HEK293 (cell line): ENCODE data around the gene KLLN.
A peak's percentile ranks its signal among the peaks of the same experiment; 100 is the strongest.

ENCODE experiments used
- EGR2 ChIP-seq: fragments of 450-650 bp; formaldehyde crosslinking; IDR thresholded peaks from 2 replicates; pipeline ENCODE4 v1.5.1; 2016; ENCODE audit warnings: low read depth, missing biosample characterization, missing genetic modification characterization
- GLI4 ChIP-seq: fragments of 450-650 bp; formaldehyde crosslinking; IDR thresholded peaks from 2 replicates; pipeline ENCODE4 v1.5.1; 2016; ENCODE audit warnings: missing biosample characterization, missing genetic modification characterization
- GLIS2 ChIP-seq: fragments of 450-650 bp; formaldehyde crosslinking; IDR thresholded peaks from 2 replicates; pipeline ENCODE4 v1.5.1; 2016; ENCODE audit warnings: missing biosample characterization, missing genetic modification characterization
- KLF1 ChIP-seq: fragments of 450-650 bp; formaldehyde crosslinking; IDR thresholded peaks from 2 replicates; pipeline ENCODE4 v1.5.1; 2016; ENCODE audit warnings: missing biosample characterization, missing genetic modification characterization
- KLF10 ChIP-seq: fragments of 450-650 bp; IDR thresholded peaks from 2 replicates; pipeline ENCODE4 v1.5.1; 2018; ENCODE audit warnings: missing biosample characterization, mild to moderate bottlenecking, missing genetic modification characterization
- MYNN ChIP-seq: fragments of 450-650 bp; formaldehyde crosslinking; IDR thresholded peaks from 2 replicates; pipeline ENCODE4 v1.5.1; 2016; ENCODE audit warnings: missing biosample characterization, missing genetic modification characterization, borderline replicate concordance
- RBAK ChIP-seq: fragments of 450-650 bp; formaldehyde crosslinking; IDR thresholded peaks from 2 replicates; pipeline ENCODE4 v1.5.1; 2016; ENCODE audit warnings: missing biosample characterization, missing genetic modification characterization
- SP7 ChIP-seq: fragments of 450-650 bp; formaldehyde crosslinking; IDR thresholded peaks from 2 replicates; pipeline ENCODE4 v1.5.1; 2016; ENCODE audit warnings: missing biosample characterization, missing genetic modification characterization
- TCF7L2 ChIP-seq: IDR thresholded peaks from 2 replicates; pipeline ENCODE4 v1.6.1; 2011; ENCODE audit warnings: low read depth, mild to moderate bottlenecking, inconsistent platforms, low read length, moderate library complexity, borderline replicate concordance
- ZBTB21 ChIP-seq: fragments of 450-650 bp; formaldehyde crosslinking; IDR thresholded peaks from 2 replicates; pipeline ENCODE4 v1.5.1; 2017; ENCODE audit warnings: missing biosample characterization, missing genetic modification characterization
- ZEB2 ChIP-seq: fragments of 450-650 bp; formaldehyde crosslinking; IDR thresholded peaks from 2 replicates; pipeline ENCODE4 v1.5.1; 2016; ENCODE audit warnings: missing biosample characterization, missing genetic modification characterization
- ZNF114 ChIP-seq: fragments of 450-650 bp; formaldehyde crosslinking; IDR thresholded peaks from 2 replicates; pipeline ENCODE4 v1.5.0; 2017; ENCODE audit warnings: missing biosample characterization, missing genetic modification characterization
- ZNF155 ChIP-seq: fragments of 450-650 bp; formaldehyde crosslinking; IDR thresholded peaks from 2 replicates; pipeline ENCODE4 v1.5.1; 2016; ENCODE audit warnings: missing biosample characterization, missing genetic modification characterization
- ZNF169 ChIP-seq: fragments of 450-650 bp; formaldehyde crosslinking; IDR thresholded peaks from 2 replicates; pipeline ENCODE4 v1.5.1; 2016; ENCODE audit warnings: missing biosample characterization, missing genetic modification characterization
- ZNF211 ChIP-seq: fragments of 450-650 bp; formaldehyde crosslinking; IDR thresholded peaks from 2 replicates; pipeline ENCODE4 v1.5.1; 2016; ENCODE audit warnings: low read depth, missing biosample characterization, missing genetic modification characterization
- ZNF223 ChIP-seq: fragments of 450-650 bp; formaldehyde crosslinking; IDR thresholded peaks from 2 replicates; pipeline ENCODE4 v1.5.1; 2016; ENCODE audit warnings: missing biosample characterization, missing genetic modification characterization
- ZNF302 ChIP-seq: fragments of 450-650 bp; formaldehyde crosslinking; IDR thresholded peaks from 2 replicates; pipeline ENCODE4 v1.5.1; 2016; ENCODE audit warnings: missing biosample characterization, missing genetic modification characterization, low read depth
- ZNF354C ChIP-seq: fragments of 450-650 bp; formaldehyde crosslinking; IDR thresholded peaks from 2 replicates; pipeline ENCODE4 v1.5.1; 2016; ENCODE audit warnings: missing biosample characterization, missing genetic modification characterization, low read depth, borderline replicate concordance
- ZNF37A ChIP-seq: fragments of 450-650 bp; IDR thresholded peaks from 2 replicates; pipeline ENCODE4 v1.5.1; 2018; ENCODE audit warnings: missing biosample characterization, missing genetic modification characterization
- ZNF423 ChIP-seq: fragments of 450-650 bp; formaldehyde crosslinking; IDR thresholded peaks from 2 replicates; pipeline ENCODE4 v1.5.1; 2016; ENCODE audit warnings: missing biosample characterization, missing genetic modification characterization
- ZNF473 ChIP-seq: fragments of 450-650 bp; formaldehyde crosslinking; IDR thresholded peaks from 2 replicates; pipeline ENCODE4 v1.5.1; 2017; ENCODE audit warnings: missing biosample characterization, missing genetic modification characterization
- ZNF48 ChIP-seq: fragments of 450-650 bp; formaldehyde crosslinking; IDR thresholded peaks from 2 replicates; pipeline ENCODE4 v1.5.1; 2016; ENCODE audit warnings: missing biosample characterization, missing genetic modification characterization
- ZNF560 ChIP-seq: fragments of 450-650 bp; formaldehyde crosslinking; IDR thresholded peaks from 2 replicates; pipeline ENCODE4 v1.5.1; 2017; ENCODE audit warnings: missing biosample characterization, missing genetic modification characterization, borderline replicate concordance
- ZNF600 ChIP-seq: fragments of 450-650 bp; formaldehyde crosslinking; IDR thresholded peaks from 2 replicates; pipeline ENCODE4 v1.5.1; 2016; ENCODE audit warnings: missing biosample characterization, missing genetic modification characterization
- ZNF621 ChIP-seq: fragments of 450-650 bp; formaldehyde crosslinking; IDR thresholded peaks from 2 replicates; pipeline ENCODE4 v1.5.1; 2017; ENCODE audit warnings: missing biosample characterization, missing genetic modification characterization
- ZNF76 ChIP-seq: fragments of 450-650 bp; formaldehyde crosslinking; IDR thresholded peaks from 2 replicates; pipeline ENCODE4; 2016; ENCODE audit warnings: low read depth, missing biosample characterization, missing genetic modification characterization, borderline replicate concordance
- ZNF791 ChIP-seq: fragments of 450-650 bp; formaldehyde crosslinking; IDR thresholded peaks from 2 replicates; pipeline ENCODE4 v1.5.1; 2016; ENCODE audit warnings: missing biosample characterization, missing genetic modification characterization
- ZNF830 ChIP-seq: fragments of 450-650 bp; IDR thresholded peaks from 2 replicates; pipeline ENCODE4 v1.5.0; 2018; ENCODE audit warnings: missing biosample characterization, missing genetic modification characterization, low read depth, mild to moderate bottlenecking, moderate library complexity
- ZNF843 ChIP-seq: fragments of 450-650 bp; formaldehyde crosslinking; IDR thresholded peaks from 2 replicates; pipeline ENCODE4 v1.5.1; 2016; ENCODE audit warnings: missing biosample characterization, missing genetic modification characterization
- ZSCAN16 ChIP-seq: fragments of 450-650 bp; formaldehyde crosslinking; IDR thresholded peaks from 2 replicates; pipeline ENCODE4 v1.5.1; 2016; ENCODE audit warnings: missing biosample characterization, missing genetic modification characterization
- TF ChIP-seq, protein P1 (sequence below): fragments of 450-650 bp; formaldehyde crosslinking; IDR thresholded peaks from 2 replicates; pipeline ENCODE4 v1.5.1; 2016; ENCODE audit warnings: missing biosample characterization, missing genetic modification characterization
- TF ChIP-seq, protein P2 (sequence below): fragments of 450-650 bp; formaldehyde crosslinking; IDR thresholded peaks from 2 replicates; pipeline ENCODE4 v1.5.1; 2017; ENCODE audit warnings: missing biosample characterization, mild to moderate bottlenecking, missing genetic modification characterization, moderate library complexity
- TF ChIP-seq, protein P3 (sequence below): fragments of 450-650 bp; formaldehyde crosslinking; IDR thresholded peaks from 2 replicates; pipeline ENCODE4 v1.5.1; 2016; ENCODE audit warnings: missing biosample characterization, missing genetic modification characterization, low read depth
- TF ChIP-seq, protein P4 (sequence below): fragments of 450-650 bp; formaldehyde crosslinking; IDR thresholded peaks from 2 replicates; pipeline ENCODE4 v1.5.1; 2016; ENCODE audit warnings: missing biosample characterization, missing genetic modification characterization
- TF ChIP-seq, protein P5 (sequence below): fragments of 450-650 bp; formaldehyde crosslinking; IDR thresholded peaks from 2 replicates; pipeline ENCODE4 v1.5.1; 2016; ENCODE audit warnings: missing biosample characterization, missing genetic modification characterization

Gene KLLN

DNA sequence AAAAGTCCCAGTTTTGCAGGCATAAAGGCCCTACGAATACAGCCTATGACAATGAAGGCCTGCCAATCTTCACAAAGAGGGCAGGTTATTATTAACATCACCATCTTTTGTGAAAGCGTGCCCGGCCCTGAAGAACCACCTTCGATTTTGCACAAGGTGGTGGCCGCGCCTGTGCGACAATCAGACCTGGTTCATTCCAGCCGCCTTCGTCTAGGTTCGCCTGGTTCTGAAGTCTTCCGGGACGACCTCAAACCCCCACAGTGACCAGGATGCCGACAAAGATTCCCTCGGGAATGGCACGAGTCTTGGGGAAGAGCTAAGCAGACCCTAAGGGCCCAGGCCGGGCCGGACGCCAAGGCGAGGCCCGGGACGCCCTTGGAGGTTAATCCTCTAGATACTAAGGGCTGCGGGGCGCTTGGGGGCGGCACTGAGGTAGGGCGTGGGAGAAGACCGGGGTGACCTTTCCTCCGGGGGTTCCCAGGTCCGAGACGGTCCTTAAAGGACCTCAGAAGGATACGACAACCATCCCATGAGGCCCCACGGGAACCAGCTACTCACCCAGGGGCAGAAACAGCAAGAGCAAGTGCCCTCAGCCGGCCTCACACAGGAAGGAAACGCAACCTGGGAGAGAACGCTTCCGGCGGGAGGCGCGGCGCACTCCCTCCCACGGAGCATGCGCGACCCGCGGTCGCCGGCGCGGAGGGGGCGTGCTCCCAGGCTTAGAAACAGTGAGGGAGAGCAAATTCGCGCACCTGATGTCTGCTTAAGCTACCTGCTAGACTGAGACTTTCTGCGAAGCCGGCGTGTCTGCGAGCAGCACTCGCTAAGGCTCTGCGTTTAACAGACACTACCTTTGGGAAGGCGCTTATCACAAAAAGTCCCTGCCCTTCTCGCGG, 45.5 kb downstream of the KLLN start, which contains the start of gene ATAD1 (continued):
- TF ChIP-seq, protein P1, sequence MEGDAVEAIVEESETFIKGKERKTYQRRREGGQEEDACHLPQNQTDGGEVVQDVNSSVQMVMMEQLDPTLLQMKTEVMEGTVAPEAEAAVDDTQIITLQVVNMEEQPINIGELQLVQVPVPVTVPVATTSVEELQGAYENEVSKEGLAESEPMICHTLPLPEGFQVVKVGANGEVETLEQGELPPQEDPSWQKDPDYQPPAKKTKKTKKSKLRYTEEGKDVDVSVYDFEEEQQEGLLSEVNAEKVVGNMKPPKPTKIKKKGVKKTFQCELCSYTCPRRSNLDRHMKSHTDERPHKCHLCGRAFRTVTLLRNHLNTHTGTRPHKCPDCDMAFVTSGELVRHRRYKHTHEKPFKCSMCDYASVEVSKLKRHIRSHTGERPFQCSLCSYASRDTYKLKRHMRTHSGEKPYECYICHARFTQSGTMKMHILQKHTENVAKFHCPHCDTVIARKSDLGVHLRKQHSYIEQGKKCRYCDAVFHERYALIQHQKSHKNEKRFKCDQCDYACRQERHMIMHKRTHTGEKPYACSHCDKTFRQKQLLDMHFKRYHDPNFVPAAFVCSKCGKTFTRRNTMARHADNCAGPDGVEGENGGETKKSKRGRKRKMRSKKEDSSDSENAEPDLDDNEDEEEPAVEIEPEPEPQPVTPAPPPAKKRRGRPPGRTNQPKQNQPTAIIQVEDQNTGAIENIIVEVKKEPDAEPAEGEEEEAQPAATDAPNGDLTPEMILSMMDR (tag by site-specific recombination), result peak; percentile 65
- TF ChIP-seq ZNF114 (tag by site-specific recombination) (no peak), KLF1 (tag by site-specific recombination) (0 out of 2 replicates have a peak, but pooled peaks have one; percentile 55), GLI4 (tag by site-specific recombination) (no peak), MYNN (no peak), ZNF843 (tag by site-specific recombination) (peak; percentile 1; the same call in 1 of the 2 replicates), ZNF354C (tag by site-specific recombination) (no peak), ZNF37A (no peak), SP7 (peak; percentile 63), GLIS2 (tag by site-specific recombination) (peak; percentile 98), ZNF155 (tag by site-specific recombination) (no peak), ZNF600 (tag by site-specific recombination) (no peak), ZEB2 (tag by site-specific recombination) (peak; percentile 16), EGR2 (tag by site-specific recombination) (peak; percentile 38; the same call in 1 of the 2 replicates), ZNF830 (tag by site-specific recombination) (no peak), ZNF169 (no peak), RBAK (tag by site-specific recombination) (no peak), ZNF621 (tag by site-specific recombination) (no peak), ZNF791 (tag by site-specific recombination) (no peak), ZNF48 (tag by site-specific recombination) (no peak), ZNF473 (tag by site-specific recombination) (no peak), ZNF423 (peak; percentile 89), ZNF560 (tag by site-specific recombination) (no peak), TCF7L2 (no peak), ZBTB21 (tag by site-specific recombination) (0 out of 2 replicates have a peak, but pooled peaks have one; percentile 19), ZNF302 (tag by site-specific recombination) (no peak), KLF10 (tag by site-specific recombination) (peak; percentile 42; the same call in 1 of the 2 replicates), ZSCAN16 (tag by site-specific recombination) (no peak), ZNF76 (tag by site-specific recombination) (peak; percentile 87), ZNF211 (tag by site-specific recombination) (no peak), ZNF223 (tag by site-specific recombination) (no peak)
- TF ChIP-seq, protein P2, sequence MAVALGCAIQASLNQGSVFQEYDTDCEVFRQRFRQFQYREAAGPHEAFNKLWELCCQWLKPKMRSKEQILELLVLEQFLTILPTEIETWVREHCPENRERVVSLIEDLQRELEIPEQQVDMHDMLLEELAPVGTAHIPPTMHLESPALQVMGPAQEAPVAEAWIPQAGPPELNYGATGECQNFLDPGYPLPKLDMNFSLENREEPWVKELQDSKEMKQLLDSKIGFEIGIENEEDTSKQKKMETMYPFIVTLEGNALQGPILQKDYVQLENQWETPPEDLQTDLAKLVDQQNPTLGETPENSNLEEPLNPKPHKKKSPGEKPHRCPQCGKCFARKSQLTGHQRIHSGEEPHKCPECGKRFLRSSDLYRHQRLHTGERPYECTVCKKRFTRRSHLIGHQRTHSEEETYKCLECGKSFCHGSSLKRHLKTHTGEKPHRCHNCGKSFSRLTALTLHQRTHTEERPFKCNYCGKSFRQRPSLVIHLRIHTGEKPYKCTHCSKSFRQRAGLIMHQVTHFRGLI, result no peak
- TF ChIP-seq, protein P3, sequence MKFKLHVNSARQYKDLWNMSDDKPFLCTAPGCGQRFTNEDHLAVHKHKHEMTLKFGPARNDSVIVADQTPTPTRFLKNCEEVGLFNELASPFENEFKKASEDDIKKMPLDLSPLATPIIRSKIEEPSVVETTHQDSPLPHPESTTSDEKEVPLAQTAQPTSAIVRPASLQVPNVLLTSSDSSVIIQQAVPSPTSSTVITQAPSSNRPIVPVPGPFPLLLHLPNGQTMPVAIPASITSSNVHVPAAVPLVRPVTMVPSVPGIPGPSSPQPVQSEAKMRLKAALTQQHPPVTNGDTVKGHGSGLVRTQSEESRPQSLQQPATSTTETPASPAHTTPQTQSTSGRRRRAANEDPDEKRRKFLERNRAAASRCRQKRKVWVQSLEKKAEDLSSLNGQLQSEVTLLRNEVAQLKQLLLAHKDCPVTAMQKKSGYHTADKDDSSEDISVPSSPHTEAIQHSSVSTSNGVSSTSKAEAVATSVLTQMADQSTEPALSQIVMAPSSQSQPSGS, result no peak
- TF ChIP-seq, protein P4, sequence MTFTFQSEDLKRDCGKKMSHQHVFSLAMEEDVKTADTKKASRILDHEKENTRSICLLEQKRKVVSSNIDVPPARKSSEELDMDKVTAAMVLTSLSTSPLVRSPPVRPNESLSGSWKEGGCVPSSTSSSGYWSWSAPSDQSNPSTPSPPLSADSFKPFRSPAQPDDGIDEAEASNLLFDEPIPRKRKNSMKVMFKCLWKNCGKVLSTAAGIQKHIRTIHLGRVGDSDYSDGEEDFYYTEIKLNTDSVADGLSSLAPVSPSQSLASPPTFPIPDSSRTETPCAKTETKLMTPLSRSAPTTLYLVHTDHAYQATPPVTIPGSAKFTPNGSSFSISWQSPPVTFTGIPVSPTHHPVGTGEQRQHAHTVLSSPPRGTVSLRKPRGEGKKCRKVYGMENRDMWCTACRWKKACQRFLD, result no peak
- TF ChIP-seq, protein P5, sequence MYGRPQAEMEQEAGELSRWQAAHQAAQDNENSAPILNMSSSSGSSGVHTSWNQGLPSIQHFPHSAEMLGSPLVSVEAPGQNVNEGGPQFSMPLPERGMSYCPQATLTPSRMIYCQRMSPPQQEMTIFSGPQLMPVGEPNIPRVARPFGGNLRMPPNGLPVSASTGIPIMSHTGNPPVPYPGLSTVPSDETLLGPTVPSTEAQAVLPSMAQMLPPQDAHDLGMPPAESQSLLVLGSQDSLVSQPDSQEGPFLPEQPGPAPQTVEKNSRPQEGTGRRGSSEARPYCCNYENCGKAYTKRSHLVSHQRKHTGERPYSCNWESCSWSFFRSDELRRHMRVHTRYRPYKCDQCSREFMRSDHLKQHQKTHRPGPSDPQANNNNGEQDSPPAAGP (tag by site-specific recombination), result peak; percentile 31; the same call in 1 of the 2 replicates
